Pons (tissue), 1 donor: ENCODE data around the gene THSD7B.
A peak's percentile ranks its signal among the peaks of the same experiment; 100 is the strongest.

Source experiments
- DNase-seq: peaks from one replicate; pipeline ENCODE4 v3.0.0-alpha.2; 2016; ENCODE audit warnings: low spot score

The THSD7B gene

GRCh38 chr2:136823291-136823690 is 57.9 kb downstream of the THSD7B start:
- no peak for DNase-seq

DNA sequence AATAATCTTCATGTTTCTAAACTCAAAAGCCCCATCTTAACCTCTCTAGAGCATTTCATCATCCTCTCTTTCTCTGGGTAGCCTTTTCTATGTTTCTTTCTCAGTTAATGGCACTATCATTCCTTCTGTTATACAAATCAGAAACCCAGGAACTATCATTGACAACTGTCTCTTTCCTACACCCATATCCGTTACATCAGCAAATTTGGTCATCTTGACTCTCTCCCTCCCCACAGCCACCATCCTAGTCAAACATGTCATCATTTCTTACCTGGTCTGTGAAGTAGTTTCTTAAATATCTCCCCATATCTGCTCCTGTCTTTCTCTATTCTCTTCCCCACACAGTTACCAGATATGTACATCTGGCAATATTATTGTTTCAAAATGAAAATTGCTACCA is 62.8 kb downstream of the THSD7B start:
- DNase-seq, result no peak

GRCh38 chr2:136828774-136829173 is 63.4 kb downstream of the THSD7B start:
- no peak for DNase-seq

- DNase-seq, result no peak
Observed at GRCh38 chr2:136844546-136844945, 79.2 kb downstream of the THSD7B start.

- DNase-seq, result no peak
Observed at GRCh38 chr2:136858656-136859055, 93.3 kb downstream of the THSD7B start.

- no peak for DNase-seq
Observed at GRCh38 chr2:136860443-136860958, 95.2 kb downstream of the THSD7B start.

- no peak for DNase-seq
Observed at GRCh38 chr2:136863468-136863867, 98.1 kb downstream of the THSD7B start.

- peak; percentile 11 for DNase-seq
Observed at GRCh38 chr2:136863874-136864273, 98.5 kb downstream of the THSD7B start.

DNA sequence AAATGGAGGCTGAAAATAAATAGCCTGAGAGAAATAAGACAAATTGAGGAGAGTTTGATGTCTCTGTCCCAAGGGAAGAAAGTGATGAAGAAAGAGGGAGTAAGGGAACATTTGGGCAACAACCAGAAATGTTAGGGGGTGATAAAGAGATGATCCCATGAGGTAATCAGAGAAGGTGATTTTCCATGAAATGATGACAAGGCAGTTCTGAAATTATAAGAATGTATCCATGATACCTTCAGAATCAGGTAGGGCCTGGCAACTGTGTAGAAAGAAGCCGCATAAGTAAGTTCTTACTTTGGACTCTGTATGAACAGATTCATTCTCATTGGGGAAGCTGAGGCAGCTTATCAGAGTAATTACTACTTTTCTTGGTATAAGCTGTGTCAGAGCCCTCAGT is 106.1 kb downstream of the THSD7B start:
- DNase-seq, result no peak

GRCh38 chr2:136874258-136874657 is 108.9 kb downstream of the THSD7B start:
- DNase-seq, result peak; percentile 34

GRCh38 chr2:136891100-136891499 is 125.8 kb downstream of the THSD7B start:
- DNase-seq, result no peak

DNA sequence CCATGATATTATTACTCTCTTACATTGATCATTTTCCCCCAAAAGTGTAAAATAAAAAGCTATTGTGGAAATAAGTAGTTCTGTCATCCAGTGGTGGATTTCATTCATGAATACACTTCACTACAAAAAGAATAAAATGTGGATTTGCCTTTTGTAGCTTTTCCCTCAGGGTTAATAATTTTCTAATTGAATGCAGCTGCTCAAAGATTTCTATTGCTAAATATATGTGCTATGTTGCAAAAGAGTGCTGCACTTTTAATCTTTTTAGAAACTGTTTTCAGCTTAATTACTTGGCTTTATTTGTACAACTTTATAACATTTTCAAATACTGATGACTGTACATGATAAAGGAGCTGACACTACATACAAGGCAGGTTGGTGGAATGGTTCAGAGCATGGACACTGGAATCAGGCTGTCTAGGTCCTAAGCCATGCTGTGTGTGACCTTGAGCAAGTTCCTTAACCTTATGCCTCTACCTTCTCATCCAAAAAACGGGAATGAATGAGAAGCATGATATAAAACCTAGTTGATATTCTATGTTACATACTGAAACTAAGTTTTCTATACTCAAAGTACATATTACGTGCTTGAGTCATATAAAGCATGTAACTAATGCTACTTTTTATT is 128.8 kb downstream of the THSD7B start:
- DNase-seq, result no peak

- DNase-seq, result no peak
Observed at GRCh38 chr2:136901732-136902131, 136.4 kb downstream of the THSD7B start.

- no peak for DNase-seq
Observed at GRCh38 chr2:136905779-136906178, 140.4 kb downstream of the THSD7B start.

DNA sequence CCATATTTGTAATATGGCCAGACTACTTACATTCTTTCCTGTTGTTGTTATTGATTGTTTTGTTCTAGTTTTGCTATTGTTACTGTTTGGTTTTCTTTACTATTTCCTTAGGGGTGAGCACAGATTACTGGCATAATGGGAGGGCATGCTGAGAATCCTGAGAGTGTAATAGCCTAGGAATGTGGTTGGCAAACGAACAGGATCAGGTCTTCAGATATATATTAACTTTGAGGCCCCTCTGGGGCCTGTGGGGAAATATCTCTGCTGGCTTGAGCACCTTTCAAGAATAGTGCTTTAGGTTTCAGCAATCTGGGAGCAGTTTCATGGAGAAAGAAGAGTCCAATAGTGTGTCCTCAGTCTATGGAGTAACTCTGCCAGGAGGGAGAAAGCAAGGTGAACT is 144.4 kb downstream of the THSD7B start:
- no peak for DNase-seq

DNA sequence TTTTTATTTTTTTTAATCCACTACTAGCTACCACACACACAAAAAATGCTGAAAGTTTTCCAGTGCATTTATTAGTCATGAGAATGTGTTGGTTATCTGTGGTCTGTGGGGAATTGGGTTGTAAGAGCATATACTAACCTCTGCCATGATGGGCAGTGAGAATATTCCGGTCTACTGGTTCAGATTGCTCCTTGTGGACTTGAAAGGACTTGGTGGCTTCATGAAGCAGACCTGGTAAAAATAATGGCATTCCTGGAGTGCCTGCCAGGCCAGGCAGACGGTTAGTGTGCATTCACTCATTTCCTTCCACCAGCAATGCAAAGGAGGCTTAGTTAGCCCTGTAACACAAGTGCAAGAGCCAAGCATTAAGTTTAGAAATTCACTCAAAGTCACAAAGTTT is 150.8 kb downstream of the THSD7B start:
- DNase-seq, result no peak

GRCh38 chr2:136917411-136917881 is 152.1 kb downstream of the THSD7B start:
- DNase-seq, result no peak

GRCh38 chr2:136919682-136920081 is 154.3 kb downstream of the THSD7B start:
- DNase-seq, result no peak

- no peak for DNase-seq
Observed at GRCh38 chr2:136920652-136921333, 155.4 kb downstream of the THSD7B start.

- no peak for DNase-seq
Observed at GRCh38 chr2:136927156-136927555, 161.8 kb downstream of the THSD7B start.

GRCh38 chr2:136929531-136929930 is 164.2 kb downstream of the THSD7B start:
- no peak for DNase-seq

DNA sequence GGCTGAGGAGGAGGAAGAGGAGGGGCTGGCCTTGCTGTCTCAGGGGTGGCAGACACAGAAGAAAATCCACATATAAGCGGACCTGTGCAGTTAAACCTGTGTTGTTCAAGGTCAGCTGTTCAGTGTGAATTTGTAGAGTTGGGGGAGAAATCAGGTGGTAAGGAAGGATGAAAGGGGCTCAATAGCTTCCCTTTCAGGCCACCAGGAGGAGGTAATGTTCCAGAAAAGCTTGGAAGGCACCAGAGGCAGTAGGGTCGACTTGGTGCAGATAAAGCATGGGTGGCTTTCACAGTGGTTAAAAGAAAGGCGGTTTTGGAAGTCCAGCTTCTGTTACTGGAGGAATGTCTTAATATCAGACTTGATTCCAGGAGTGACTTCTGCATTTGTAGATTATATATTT is 167.4 kb downstream of the THSD7B start:
- DNase-seq, result no peak

- DNase-seq, result no peak
Observed at GRCh38 chr2:136935119-136935518, 169.8 kb downstream of the THSD7B start.

DNA sequence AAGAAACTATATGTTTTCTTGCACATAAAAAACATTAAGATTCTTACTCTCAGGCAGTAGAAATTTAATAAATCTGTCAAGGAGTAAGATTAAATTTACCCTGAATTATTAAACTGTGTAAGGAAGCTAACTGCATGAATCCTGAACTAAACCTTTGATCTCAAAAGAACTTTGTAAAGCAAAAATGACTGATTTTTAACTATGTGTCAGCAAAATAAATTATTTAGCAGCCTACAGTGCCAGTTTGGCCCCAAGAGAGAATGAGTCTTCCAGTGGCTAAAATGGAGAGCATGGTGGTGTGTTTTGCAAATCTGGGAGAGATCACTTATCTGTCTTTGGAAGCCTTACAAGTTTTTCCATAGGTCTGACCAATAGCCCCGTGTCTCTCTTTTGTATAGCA is 190.7 kb downstream of the THSD7B start:
- DNase-seq, result no peak
